Activated CD8-positive, alpha-beta memory T cell treated with anti-CD3 and anti-CD28 coated beads for 4 hours (primary cell): ENCODE measurements around the gene UTP15.

Source experiments
- DNase-seq, 2 donors: peaks; one replicate each; pipeline ENCODE4 v3.0.0-alpha.2; 2020; ENCODE audit warnings: low read depth in 2 of 2

Gene UTP15

GRCh38 chr5:73623060-73623459, 57.5 kb downstream of the UTP15 start:
- DNase-seq, result no peak

- DNase-seq, result no peak
These were observed 58.4 kb downstream of the UTP15 start for GRCh38 chr5:73623901-73624404.

GRCh38 chr5:73624888-73625287, 59.3 kb downstream of the UTP15 start:
- DNase-seq, result no peak

GRCh38 chr5:73625372-73625943, 59.9 kb downstream of the UTP15 start:
- DNase-seq, result no peak

- DNase-seq, result no peak
These were observed 60.6 kb downstream of the UTP15 start, which contains the start of gene ARHGEF28 for GRCh38 chr5:73625944-73626811. TSS of gene ARHGEF28 (plus strand) at chr5:73626196. CDS start at chr5:73684852, 58,656 bp downstream.

GRCh38 chr5:73626814-73627313, 61.3 kb downstream of the UTP15 start:
- DNase-seq, result no peak

- no peak for DNase-seq
These were observed 63.9 kb downstream of the UTP15 start for GRCh38 chr5:73629456-73629855.

GRCh38 chr5:73630765-73631164, 65.2 kb downstream of the UTP15 start:
- DNase-seq, result no peak

GRCh38 chr5:73631500-73631899, 66.0 kb downstream of the UTP15 start:
- DNase-seq, result no peak
